ENCODE data around the gene ENDOG.
"Not testable (repeated sequence)": the region's sequence is repeated elsewhere in the genome, so short reads cannot be mapped to it uniquely, and the experiment has no call there.

Gene ENDOG

DNA sequence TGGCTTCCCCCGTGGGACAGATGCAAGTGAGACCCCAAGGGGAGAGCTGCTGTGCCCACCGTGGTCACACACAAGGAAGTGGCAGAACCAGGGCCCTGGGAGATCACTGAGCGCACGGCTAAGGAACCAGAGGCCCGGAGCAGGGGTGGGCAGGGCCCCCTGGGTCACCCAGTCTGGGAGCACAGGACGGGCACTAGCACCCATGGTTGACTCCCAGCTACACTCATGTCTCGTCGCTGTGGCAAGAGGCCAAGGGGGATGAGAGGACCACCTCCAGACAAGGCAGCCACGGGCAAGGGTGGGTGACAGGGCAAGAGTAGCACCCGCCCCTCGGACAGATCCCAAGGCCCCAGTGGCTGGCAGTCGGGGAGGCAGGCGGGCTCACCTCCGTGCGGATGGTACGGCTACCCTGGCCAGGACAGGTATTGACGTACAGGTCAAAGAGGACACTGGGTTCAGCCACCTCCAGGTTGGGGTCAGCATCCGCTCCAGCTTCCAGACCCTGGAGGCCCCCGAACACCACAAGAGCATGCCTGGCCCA is 5.1 kb downstream of the ENDOG start:
- no peak for DNase-seq (ENCODE audit: low read depth, low spot score)
- H3K4me3 ChIP-seq (ENCODE audit: low read length) = no peak overlapping the region

DNA sequence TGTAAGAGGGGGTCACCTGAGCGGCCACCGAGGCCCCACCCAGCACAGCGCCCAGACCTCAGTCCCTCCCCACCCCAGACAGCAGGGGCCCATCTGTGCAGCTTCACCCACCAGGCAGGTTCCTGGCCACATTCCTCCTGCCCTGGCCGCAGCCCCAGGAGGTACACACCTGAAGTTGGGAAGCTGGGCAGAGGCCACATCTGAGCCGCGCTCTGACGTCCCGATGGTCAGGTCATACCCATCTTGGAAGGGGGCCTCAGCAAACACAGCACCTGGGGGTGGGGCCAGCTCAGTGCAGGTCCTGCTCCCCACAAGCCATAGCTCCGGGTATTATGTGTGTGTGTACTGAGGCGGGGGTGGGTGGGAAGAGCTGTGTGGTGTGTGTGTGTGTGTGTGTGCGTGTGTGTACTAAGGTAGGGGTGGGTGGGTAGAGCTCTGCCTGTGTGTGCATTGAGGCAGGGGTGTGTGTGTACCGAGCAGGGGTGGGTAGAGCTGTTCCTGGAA is 5.7 kb downstream of the ENDOG start:
- H3K4me3 ChIP-seq (ENCODE audit: low read length) = no peak overlapping the region
- no peak for DNase-seq (ENCODE audit: low read depth, low spot score)

DNA sequence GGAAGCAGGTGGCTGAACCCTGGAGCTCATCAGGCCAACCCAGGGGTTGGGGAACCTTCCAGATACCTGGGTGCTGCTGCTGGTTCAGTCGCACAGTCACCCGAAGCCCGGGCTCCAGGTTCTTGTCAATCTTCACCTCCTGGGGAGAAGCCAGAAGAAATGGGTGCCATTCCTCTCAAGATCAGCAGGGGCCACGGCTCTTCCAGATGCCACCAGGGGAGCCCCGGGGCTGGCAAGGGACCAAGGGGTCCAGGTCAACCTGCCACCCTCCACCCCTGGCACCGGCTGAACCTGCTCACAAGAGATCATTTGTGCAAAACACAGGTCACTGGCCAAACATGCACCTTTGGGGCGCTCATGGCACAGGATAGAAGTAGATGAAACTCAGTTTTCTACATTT is 6.6 kb downstream of the ENDOG start:
- H3K4me3 ChIP-seq (ENCODE audit: low read length) = no peak overlapping the region
- DNase-seq (ENCODE audit: low read depth, low spot score) = no peak

DNA sequence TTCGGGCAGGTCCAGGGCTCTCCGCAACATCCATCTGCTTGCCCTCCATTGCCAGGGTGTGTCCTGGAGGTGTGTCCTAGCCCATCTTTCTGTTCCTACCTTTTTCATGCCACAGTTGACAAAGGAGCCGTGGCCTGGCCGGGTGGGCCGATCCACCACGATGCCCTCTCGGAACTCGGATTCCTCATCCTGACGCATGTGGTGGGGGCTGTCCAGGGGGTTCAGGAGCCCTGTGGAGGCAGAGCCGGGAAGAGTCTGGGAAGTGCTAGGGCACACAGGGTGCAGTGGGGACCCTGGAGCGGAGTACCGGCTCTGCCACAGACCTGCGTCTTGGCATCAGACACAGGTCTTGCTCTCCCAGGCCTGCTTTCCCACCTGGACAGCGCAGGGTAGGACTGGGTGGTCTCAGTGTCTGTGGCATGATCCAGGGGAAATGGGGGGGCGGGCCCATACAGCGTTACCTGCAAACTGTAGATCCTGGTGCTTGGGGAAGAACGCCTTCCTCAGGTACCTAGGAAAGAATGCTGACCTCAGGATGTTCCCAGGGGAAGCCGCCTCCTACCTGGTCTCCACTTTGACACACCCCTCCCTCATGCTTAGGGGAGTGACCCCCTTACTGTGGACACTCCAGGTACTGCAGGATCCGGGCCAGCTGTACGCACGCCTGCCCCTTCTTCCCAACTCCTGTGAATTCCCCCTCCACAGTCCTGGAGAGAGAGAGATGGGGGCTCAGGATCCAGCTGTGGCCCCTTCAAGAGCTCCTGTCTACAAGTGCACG is 7.8 kb downstream of the ENDOG start:
- no peak for DNase-seq (ENCODE audit: low read depth, low spot score)
- H3K4me3 ChIP-seq (ENCODE audit: low read length) = no peak overlapping the region

DNA sequence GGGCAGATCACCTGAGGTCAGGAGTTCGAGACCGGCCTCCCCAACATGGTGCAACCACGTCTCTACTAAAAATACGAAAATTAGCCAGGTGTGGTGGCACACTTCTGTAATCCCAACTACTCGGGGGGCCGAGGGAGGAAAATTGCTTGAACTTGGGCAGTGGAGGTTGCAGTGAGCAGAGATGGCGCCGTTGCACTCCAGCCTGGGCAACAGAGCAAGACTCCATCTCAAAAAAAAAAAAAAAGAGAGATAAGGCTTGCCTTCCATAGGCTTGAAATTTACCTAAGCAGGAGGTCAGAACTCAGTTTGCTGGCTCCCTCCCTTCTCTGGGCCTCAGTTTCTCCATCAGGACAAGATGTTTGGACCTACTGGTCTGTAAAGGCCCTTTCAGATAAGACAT is 10.0 kb downstream of the ENDOG start:
- DNase-seq (ENCODE audit: low read depth, low spot score) = no peak
- peak overlapping the region; percentile 75 for H3K4me3 ChIP-seq (ENCODE audit: low read length)

DNA sequence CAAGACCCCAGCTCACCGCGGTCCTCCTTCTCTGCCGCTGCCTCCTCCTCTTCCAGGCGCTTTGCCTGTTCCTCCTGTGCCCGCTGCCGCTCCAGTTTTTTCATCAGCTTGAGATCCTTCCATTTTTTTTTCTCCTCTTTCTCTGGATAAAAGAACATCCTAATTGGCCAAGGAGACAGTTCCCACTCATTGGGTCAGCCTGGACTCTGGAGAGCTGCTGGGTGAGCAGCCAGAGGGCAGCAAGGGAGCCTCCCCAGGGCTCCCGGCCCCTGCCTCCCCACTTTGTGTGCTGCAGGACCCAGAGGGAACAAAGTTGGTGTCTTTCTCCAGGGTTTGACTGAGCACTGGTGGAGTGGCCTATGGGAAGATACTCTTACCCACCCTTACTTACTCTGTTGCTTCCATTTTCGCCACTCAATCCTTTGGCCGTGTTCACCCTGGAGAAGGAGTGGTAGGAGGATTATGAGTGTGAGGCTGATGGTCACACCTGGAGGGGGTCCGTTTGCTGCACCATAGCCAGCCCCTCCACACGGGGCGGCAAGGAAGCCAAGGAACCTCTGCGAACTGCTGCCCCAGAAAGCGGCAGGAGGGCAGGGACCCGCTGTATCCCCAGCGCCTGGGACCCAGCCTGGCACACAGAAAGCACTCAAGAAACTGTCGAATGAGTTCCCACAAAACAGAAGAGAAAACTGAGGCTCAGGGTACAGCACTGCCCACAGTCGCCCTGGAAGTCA is 10.6 kb downstream of the ENDOG start:
- H3K4me3 ChIP-seq (ENCODE audit: low read length) = peak overlapping the region; percentile 75
- no peak for DNase-seq (ENCODE audit: low read depth, low spot score)

DNA sequence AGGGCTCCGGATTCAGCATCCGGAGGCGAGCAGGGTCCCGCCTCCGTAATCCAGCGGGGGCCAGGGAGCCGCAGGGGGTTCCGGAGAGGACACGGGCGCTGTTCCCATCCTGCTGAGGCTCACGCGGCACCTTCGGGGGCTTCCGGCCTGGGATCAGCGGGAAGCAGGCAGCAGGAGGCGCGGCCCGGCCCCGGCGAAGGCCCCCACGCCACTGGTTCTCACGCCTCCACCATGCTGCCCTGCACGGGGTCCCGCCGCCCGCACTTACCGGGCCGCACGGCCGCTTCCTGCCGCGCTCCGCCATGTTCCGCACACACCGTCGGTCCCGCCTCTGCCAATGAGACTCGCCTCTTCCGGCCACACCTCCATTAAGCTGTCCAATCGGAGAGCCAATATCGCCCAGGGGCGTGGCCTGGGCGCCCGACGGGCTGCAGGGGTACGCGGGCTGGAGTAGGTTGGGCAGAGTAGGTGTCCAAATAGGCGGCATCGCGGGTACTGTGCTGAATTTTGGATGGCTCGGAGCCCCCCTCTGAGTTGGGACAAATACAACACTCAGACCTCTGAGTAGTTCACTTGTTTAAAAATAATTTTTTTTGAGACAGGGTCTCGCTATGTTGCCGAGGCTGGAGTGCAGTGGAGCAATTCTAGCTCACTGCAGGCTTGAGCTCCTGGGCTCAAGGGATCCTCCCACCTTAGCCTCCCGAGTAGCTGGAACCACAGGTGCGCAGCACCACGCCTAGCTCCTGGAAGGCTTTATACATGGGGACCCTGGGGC is 11.4 kb downstream of the ENDOG start, which contains the start of gene SPOUT1:
Gene SPOUT1 (minus strand): TSS at position 318 of the 775 bp plus-strand sequence. CDS start 14 bp downstream, at position 304.
- DNase-seq (ENCODE audit: low read depth, low spot score) = peak; percentile 90
- peak within 1 kb of the TSS; percentile 75 for H3K4me3 ChIP-seq (ENCODE audit: low read length)

DNA sequence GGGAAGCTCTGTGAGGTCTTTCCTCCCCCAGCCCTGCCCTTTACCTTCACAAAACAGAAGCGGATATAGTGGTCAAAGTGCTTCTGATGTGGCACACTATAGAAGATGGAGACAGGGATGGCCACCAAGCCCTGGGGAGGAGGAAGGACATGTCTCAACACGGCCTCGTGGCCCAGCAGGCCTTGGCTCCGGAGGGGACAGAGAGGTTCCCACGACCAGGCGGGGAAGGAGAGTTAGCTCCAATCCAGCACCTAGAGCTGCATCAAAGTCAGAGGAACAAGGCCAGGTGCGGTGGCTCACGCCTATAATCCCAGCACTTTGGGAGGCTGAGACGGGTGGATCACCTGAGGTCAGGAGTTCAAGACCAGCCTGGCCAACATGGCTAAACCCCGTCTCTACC is 15.4 kb downstream of the ENDOG start:
- no peak for DNase-seq (ENCODE audit: low read depth, low spot score)
- no peak overlapping the region for H3K4me3 ChIP-seq (ENCODE audit: low read length)

DNA sequence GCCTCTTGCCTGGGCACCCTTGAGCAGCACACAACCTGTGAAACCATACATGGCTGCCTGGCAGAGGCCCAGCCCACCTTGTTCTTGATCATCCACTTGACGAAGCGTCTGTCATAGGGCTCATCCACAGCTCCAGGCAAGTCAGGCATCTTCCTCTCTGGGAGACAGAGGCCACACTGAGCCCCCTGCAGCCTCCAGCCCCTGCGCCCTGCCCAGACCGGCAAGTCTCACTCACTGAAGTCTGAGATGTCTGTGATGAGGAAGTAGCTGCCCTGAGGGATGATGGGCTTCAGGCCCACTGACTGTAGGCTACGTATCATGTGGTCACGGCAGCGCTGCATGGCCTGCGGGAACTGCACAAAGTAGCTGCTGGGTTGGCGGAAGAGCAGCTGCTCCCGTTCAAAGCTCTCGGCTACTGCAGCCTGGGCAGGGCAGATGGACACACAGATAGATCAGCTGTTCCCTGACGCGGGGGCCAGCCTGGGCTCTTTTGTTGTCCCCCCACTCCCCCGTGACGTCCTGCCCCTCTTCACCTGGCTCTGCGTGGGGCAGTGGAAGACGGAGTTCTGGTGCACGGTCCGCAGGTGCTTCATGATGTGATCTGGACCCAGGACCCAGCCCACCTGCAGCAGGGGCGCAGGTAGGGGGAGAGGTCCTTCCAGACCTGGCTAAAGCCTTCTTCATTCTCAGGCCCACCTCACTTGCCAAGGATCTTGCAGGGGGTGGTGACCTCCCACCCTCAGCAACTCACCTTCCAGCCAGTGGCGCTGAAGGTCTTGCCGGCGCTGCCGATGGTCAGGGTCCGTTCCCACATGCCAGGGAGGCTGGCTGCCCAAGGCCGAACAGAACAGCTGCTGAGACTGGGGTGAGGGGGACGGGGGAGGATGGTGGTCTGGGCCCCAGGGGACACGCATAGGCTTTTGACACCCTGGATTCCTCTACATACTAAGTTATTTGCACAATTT is 17.2 kb downstream of the ENDOG start:
- no peak overlapping the region for H3K4me3 ChIP-seq (ENCODE audit: low read length)
- DNase-seq (ENCODE audit: low read depth, low spot score) = no peak

DNA sequence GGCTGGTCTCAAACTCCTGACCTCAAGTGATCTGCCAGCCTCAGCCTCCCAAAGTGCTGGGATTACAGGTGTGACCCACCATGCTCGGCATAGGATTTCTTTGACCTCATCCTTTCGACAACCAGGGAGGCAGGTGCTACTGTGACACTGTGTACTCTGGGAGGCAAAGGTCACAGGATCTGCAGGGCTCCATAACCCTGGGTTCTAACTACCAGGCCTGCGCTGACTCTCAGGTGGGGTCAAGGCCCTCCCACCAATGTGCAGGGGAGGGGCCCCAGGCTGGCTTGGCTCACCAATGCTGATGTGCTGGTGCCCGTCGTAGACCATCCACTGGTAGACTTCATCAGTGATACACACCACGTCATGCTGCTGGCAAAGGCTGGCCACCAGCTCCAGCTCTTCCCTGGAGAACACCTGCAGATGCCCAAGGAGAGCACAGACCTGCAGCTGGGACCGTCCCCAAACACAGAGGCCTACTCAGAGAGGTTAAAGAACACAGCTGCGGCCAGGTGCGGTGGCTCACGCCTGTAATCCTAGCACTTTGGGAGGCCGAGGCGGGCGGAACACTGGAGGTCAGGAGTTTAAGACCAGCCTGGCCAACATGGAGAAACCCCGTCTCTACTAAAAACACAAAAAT is 18.3 kb downstream of the ENDOG start:
- DNase-seq (ENCODE audit: low read depth, low spot score) = no peak
- H3K4me3 ChIP-seq (ENCODE audit: low read length) = no peak overlapping the region

DNA sequence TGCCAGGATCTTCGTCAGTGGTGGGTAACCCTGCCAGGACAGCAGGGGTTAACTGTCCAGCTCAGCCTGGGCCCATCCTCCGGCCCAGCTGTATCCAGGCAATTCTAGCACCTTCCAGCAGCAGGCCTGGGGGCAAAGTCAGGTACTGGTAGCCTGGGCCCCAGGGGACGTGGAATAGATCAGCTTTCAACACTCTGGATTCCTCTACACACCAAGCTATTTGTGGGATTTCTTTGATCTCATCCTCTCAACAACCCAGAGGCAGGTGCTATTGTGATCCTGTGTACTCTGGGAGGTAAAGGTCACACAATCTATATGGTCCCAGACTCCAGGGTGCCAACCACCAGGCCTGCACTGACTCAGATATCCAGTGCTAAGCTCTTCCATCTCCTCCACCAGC is 20.0 kb downstream of the ENDOG start:
- DNase-seq (ENCODE audit: low read depth, low spot score) = no peak

DNA sequence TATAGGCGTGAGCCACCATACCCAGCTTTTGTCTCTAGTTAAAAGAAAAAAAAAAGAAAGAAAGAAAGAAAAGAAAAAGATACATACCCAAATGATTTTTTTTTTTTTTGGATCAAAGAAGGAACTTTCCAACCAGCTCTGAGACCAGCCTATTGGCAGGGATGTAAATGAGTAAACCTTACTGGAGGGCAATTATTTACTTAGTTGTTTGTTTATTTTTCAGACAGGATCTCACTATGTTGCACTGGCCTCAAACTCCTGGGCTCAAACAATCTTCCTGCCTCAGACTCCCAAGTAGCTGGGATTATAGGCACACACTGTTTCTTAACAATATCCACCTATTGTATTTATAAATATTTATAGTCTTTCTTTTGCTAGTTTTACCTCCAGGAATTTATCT is 22.2 kb downstream of the ENDOG start:
- no peak overlapping the region for H3K4me3 ChIP-seq (ENCODE audit: low read length)
- no peak for DNase-seq (ENCODE audit: low read depth, low spot score)

More for the DNA sequence above, 20.0 kb downstream of the ENDOG start:
- H3K4me3 ChIP-seq (ENCODE audit: low read length) = no peak overlapping the region

DNA sequence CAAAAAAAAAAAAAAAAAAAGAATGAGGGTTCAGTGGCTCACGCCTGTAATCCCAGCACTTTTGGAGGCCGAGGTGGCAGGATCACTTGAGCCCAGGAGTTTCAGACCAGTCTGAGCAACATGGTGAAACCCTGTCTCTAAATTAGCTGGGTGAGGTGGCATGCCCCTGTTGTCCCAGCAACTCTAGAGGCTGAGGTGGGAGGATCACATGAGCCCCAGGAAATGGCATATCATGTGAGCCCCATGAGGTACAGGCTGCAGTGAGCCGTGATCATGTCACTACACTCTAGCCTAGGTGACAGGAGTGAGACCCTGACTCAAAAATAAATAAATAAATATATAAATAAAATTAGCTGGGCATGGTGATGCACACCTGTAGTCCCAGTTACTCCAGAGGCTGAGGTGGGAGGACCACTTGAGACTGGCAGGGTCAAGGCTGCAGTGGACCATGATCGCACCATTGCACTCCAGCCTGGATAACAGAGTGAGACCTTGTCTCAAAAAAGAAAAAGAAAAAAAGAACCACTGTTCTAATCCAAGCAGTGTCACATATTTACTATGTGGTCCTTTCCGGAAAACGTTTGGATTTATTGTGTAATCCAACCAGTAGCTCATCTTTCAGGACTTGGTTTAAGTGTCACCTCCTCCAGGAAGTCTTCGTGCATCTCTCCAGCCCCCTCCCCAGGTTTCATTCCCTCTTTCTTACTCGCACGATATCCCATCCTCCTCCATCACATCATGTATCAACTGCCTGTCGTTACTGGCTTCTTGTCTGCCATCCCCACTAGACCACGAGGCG is 23.6 kb downstream of the ENDOG start:
- no peak overlapping the region for H3K4me3 ChIP-seq (ENCODE audit: low read length)
- DNase-seq (ENCODE audit: low read depth, low spot score) = no peak

DNA sequence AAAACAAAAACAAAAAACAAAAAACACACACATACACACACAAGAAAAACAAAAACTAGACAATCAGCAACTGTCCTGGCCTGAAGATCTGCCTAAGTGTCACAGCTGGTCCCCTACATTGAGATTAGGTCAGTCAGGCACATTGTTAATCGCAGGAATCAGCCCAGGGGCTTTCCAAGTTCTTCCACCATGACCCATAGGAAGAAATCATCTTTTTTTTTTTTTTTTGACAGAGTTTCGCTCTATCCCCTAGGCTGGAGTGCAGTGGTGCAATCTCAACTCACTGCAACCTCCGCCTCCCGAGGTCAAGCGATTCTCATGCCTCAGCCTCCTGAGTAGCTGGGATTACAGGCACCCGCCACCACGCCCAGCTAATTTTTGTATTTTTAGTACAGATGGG is 24.9 kb downstream of the ENDOG start:
- not testable (repeated sequence) for H3K4me3 ChIP-seq (ENCODE audit: low read length); DNase-seq (ENCODE audit: low read depth, low spot score)

DNA sequence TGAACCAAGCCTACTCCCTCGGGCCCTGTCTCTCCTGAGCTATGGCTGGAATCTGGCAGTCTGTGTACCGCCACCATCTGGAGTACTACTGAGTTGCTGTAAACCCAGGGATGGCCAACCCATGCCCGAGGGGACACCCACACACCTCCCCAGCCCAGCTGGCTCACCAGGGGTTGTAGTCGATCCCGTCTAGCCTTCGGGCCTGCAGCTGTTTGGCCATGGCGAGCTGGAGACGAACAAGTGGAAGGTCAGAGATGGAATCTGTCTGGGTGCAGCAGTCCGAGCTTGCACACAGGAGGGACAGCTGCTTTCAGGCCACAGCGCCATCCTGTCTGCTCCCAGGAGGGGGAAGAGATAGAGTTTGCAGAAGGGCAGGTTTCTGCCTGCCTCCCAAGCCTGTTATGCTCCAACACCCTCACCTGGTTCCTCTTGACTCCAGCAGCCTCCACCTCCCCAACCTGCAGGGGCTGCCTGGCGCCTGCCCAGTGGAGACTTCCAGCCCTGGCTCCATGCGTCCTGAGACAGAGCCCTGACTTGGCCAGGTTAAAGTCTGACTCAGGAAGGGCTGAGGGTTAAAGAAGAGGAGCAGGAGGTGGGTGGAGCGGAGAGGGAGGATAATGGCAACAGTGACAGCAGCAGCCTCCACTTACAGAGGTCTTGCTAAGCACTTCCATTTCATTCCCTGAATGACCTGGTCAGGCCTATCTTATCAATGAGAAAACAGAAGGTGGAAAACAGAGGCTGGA is 27.1 kb downstream of the ENDOG start:
- H3K4me3 ChIP-seq (ENCODE audit: low read length) = no peak overlapping the region
- no peak for DNase-seq (ENCODE audit: low read depth, low spot score)

DNA sequence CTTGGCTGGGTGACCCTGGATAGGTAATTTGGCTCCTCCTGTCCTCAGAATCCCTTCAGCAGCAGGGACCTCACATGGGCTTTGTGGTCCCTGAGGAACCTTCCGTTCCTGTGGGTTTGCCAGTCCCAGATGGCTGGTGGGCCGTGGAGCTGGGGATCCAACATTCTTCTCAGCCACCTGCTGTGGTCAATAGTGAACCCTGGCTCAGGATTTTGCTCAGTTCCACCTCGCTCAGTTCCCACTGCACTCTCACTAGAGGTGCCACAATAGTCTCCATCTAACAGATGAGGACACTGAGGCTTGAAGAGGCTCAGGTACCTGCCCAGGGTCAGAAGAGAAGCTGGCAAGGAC is 28.4 kb downstream of the ENDOG start:
- no peak overlapping the region for H3K4me3 ChIP-seq (ENCODE audit: low read length)

DNA sequence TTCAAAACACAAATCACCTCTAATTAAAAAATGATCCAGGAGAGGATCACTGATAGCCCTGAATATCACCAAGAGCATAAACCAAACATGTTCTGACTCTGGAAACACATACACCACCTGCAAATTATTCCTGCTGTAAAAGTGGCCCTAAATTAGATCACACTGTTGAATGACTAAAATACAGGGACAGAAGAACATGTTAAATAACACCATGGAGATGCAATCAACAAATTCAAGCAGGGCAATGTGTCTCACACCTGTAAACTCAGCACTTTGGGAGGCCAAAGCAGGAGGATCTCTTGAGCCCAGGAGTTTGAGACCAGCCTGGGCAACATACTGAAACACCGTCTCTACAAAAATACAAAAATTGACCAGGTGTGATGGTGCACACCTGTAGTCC is 29.5 kb downstream of the ENDOG start:
- DNase-seq (ENCODE audit: low read depth, low spot score) = no peak
- no peak overlapping the region for H3K4me3 ChIP-seq (ENCODE audit: low read length)

More for the DNA sequence above, 28.4 kb downstream of the ENDOG start:
- DNase-seq (ENCODE audit: low read depth, low spot score) = no peak

Data from Jurkat, Clone E6-1 (cell line).